B cell (primary cell): ENCODE data around the gene CCDC138. TPM values are rescaled to one million over a fixed set of nuclear protein-coding genes. Genes with fewer than 3 reads are reported as not detected.

Source experiments
- ATAC-seq: fragments of 200-7000 bp; cut with Tn5 transposase; one replicate; pipeline ENCODE4 v1.10.0; 2021; ENCODE audit warnings: low read depth, mild to moderate bottlenecking, moderate number of reproducible peaks, moderate library complexity
- CTCF ChIA-PET: fragments of 350-600 bp; sonication (Branson Sonifier 250); formaldehyde crosslinking; loops from one replicate; lab custom pipeline; 2021; ENCODE audit warnings: antibody characterized with exemption, inconsistent platforms; lab: Charles Lee
- POLR2A ChIA-PET: fragments of 350-600 bp; sonication (Branson Sonifier 250); formaldehyde crosslinking; loops from one replicate; lab custom pipeline; 2021; ENCODE audit warnings: antibody characterized with exemption; lab: Charles Lee
- DNase-seq: peaks from one replicate; pipeline ENCODE4 v3.0.0; 2013
- H2AFZ ChIP-seq: 2 replicates; pipeline ENCODE4 v1.6.1; 2012; ENCODE audit warnings: mild to moderate bottlenecking, low read depth, low read length; ENCODE audit not compliant: insufficient read depth, poor library complexity, severe bottlenecking
- H3K27ac ChIP-seq, 2 donors: 1 replicate in 1 of 2; 2 replicates in 1 of 2; pipeline ENCODE4 v1.5.1; 2012 to 2013; ENCODE audit warnings: low read length in 2 of 2, mild to moderate bottlenecking in 2 of 2, moderate library complexity in 1 of 2
- H3K27me3 ChIP-seq, 4 experiments: fragments of 200-600 bp in 1 of 4; sonication (generic) in 1 of 4; replicated peaks in 1 of 4; 1 replicate in 2 of 4; 2 replicates in 2 of 4; pipeline versions ENCODE4 v1.6.1 to v1.7.0; 2013 to 2016; ENCODE audit warnings: low read length in 3 of 4, mild to moderate bottlenecking in 2 of 4, mixed read lengths in 1 of 4, moderate library complexity in 1 of 4; ENCODE audit not compliant: insufficient read depth in 4 of 4, control insufficient read depth in 3 of 4; ENCODE audit errors: control extremely low read depth in 1 of 4
- H3K36me3 ChIP-seq, 2 experiments: replicated peaks in 1 of 2; 1 replicate in 1 of 2; 2 replicates in 1 of 2; pipeline versions ENCODE4 v1.6.1 to v1.7.1; 2013; ENCODE audit warnings: low read length in 1 of 2; ENCODE audit not compliant: insufficient read depth in 2 of 2, control insufficient read depth in 1 of 2; ENCODE audit errors: control extremely low read depth in 1 of 2, extremely low read depth in 1 of 2
- H3K4me1 ChIP-seq, 2 donors: fragments of 200-600 bp in 1 of 2; sonication (generic) in 1 of 2; 1 replicate in 1 of 2; 2 replicates in 1 of 2; pipeline versions ENCODE4 v1.5.1 to v1.6.1; 2013 to 2017; ENCODE audit warnings: low read length in 2 of 2; ENCODE audit not compliant: control insufficient read depth in 2 of 2, insufficient read depth in 2 of 2
- H3K4me2 ChIP-seq: replicated peaks from 2 replicates; pipeline ENCODE3; 2012; ENCODE audit warnings: mild to moderate bottlenecking, low read depth, low read length; ENCODE audit not compliant: poor library complexity, severe bottlenecking
- H3K4me3 ChIP-seq, 5 experiments: fragments of 200-600 bp in 1 of 5; sonication (generic) in 1 of 5; 1 replicate in 3 of 5; 2 replicates in 2 of 5; pipeline versions ENCODE4 v1.5.1 to v1.7.0; 2011 to 2016; ENCODE audit warnings: low read length in 4 of 5, mild to moderate bottlenecking in 4 of 5, low read depth in 2 of 5, control low read depth in 1 of 5, moderate library complexity in 1 of 5; ENCODE audit not compliant: insufficient read depth in 1 of 5; ENCODE audit errors: control extremely low read depth in 1 of 5, extremely low read depth in 1 of 5
- H3K79me2 ChIP-seq: fragments of 200-600 bp; sonication (generic); one replicate; pipeline ENCODE4 v1.6.0; 2016; ENCODE audit warnings: low read length; ENCODE audit not compliant: control insufficient read depth, insufficient read depth
- H3K9ac ChIP-seq: fragments of 200-600 bp; sonication (generic); 2 replicates; pipeline ENCODE4 v1.6.1; 2017; ENCODE audit warnings: mild to moderate bottlenecking, low read length, moderate library complexity
- H3K9me3 ChIP-seq, 3 donors: one replicate each; pipeline versions ENCODE4 v1.6.1 to v1.7.1; 2013; ENCODE audit warnings: low read length in 2 of 3; ENCODE audit not compliant: control insufficient read depth in 2 of 3, insufficient read depth in 1 of 3; ENCODE audit errors: control extremely low read depth in 1 of 3
- H4K20me1 ChIP-seq: 2 replicates; pipeline ENCODE4 v1.6.0; 2012; ENCODE audit warnings: mild to moderate bottlenecking, low read length; ENCODE audit not compliant: insufficient read depth, control insufficient read depth, poor library complexity, severe bottlenecking
- H3K27ac Mint-ChIP-seq: one replicate; pipeline ENCODE4 v1.8.0; 2021; ENCODE audit warnings: mixed read lengths
- H3K27me3 Mint-ChIP-seq: one replicate; pipeline ENCODE4 v1.8.0; 2021; ENCODE audit warnings: mixed read lengths
- H3K4me1 Mint-ChIP-seq: one replicate; pipeline ENCODE4 v1.8.0; 2021; ENCODE audit warnings: mixed read lengths
- H3K4me3 Mint-ChIP-seq: one replicate; pipeline ENCODE4 v1.8.0; 2021; ENCODE audit warnings: mixed read lengths
- H3K9me3 Mint-ChIP-seq: one replicate; pipeline ENCODE4 v1.8.0; 2022; ENCODE audit warnings: mixed read lengths; ENCODE audit not compliant: insufficient read depth
- EZH2 ChIP-seq: IDR thresholded peaks from 2 replicates; pipeline ENCODE4 v1.6.1; 2012; ENCODE audit warnings: borderline replicate concordance, low read depth, mild to moderate bottlenecking, moderate library complexity, low read length; ENCODE audit not compliant: insufficient read depth, poor library complexity, severe bottlenecking
- WGBS: methylation state at CpG from one replicate; pipeline ENCODE4 v1.1.5; 2013; ENCODE audit warnings: missing lambda C conversion rate; ENCODE audit not compliant: insufficient coverage; 5-methylcytosine and 5-hydroxymethylcytosine counted together
- intact Hi-C: fragments of 100-400 bp; cut with micrococcal nuclease; formaldehyde crosslinking; loops from one replicate; pipeline ENCODE4 v1.10.0; 2022
- polyA plus RNA-seq: library from polyadenylated mRNA; depleted of rRNA; stranded (reverse); fragments of >200 nt; gene quantifications from 2 replicates; pipeline ENCODE4 v1.2.3, GENCODE V29; 2012
- total RNA-seq, 2 donors: library from RNA; stranded (reverse); fragments of 120-200 nt in 1 of 2; gene quantifications; 1 replicate in 1 of 2; 2 replicates in 1 of 2; pipeline versions ENCODE4 v1.2.3 to v1.2.4, GENCODE V29; 2013 to 2022
- TF ChIP-seq, protein P1 (sequence below): fragments of 200-600 bp; IDR thresholded peaks from one replicate; pipeline ENCODE4 v1.8.0; 2022; ENCODE audit warnings: antibody characterized with exemption, mild to moderate bottlenecking

The CCDC138 gene
- total and polyA plus RNA-seq, 2 donors (not counting 1 experiment from before 2014, with no cell fraction given) = 3.3 to 16.3 TPM

GRCh38 chr2:108845923-108846322 lies 59.4 kb downstream of the CCDC138 start:
- H3K4me1 Mint-ChIP-seq = no peaks in the 10 kb centered on the region
- ATAC-seq = no peak
- no peak for DNase-seq
- Histone ChIP-seq H3K9me3 (no peaks in the 10 kb centered on the region), H3K9ac (no peak overlapping the region), H3K36me3 (no peaks in the 10 kb centered on the region), H3K79me2 (no peaks in the 10 kb centered on the region), H3K4me3 (no peak overlapping the region), H3K27ac (no peak overlapping the region), H4K20me1 (no peaks in the 10 kb centered on the region), H3K4me1 (no peaks in the 10 kb centered on the region), H3K4me2 (no peak overlapping the region), H3K27me3 (no peaks in the 10 kb centered on the region), H2AFZ (no peak overlapping the region)
- H3K9me3 Mint-ChIP-seq = peaks cover 5% of the 10 kb centered on the region
- H3K4me3 Mint-ChIP-seq = no peak overlapping the region
- POLR2A ChIA-PET = no interaction called here
- TF ChIP-seq, protein P1, sequence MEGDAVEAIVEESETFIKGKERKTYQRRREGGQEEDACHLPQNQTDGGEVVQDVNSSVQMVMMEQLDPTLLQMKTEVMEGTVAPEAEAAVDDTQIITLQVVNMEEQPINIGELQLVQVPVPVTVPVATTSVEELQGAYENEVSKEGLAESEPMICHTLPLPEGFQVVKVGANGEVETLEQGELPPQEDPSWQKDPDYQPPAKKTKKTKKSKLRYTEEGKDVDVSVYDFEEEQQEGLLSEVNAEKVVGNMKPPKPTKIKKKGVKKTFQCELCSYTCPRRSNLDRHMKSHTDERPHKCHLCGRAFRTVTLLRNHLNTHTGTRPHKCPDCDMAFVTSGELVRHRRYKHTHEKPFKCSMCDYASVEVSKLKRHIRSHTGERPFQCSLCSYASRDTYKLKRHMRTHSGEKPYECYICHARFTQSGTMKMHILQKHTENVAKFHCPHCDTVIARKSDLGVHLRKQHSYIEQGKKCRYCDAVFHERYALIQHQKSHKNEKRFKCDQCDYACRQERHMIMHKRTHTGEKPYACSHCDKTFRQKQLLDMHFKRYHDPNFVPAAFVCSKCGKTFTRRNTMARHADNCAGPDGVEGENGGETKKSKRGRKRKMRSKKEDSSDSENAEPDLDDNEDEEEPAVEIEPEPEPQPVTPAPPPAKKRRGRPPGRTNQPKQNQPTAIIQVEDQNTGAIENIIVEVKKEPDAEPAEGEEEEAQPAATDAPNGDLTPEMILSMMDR = no peak
- no peak for TF ChIP-seq EZH2
- no peak overlapping the region for H3K27ac Mint-ChIP-seq
- intact Hi-C loops = no loop called here
- no peaks in the 10 kb centered on the region for H3K27me3 Mint-ChIP-seq
- CTCF ChIA-PET = no interaction called here

DNA sequence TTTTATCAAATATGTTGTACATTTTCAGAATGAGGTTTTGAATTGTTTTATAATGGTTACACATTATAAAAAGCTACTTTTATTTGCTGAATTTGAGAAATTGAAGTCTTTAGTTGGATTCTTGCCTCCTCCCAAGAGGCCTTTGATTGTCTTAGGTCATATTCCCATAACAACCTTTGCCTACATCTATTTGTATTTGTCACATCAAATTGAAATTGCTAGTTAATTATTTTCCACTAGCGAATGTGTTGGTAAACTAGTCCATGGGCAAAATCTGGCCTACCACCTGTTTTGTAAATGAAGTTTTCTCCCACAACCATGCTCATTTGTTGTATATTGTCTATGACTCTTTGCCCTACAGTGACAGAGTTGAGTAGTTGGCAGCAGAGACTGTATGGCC lies 60.4 kb downstream of the CCDC138 start:
- no CpG with 5 or more reads among the region's 1 CpG for WGBS
- Histone ChIP-seq H3K27ac (no peak overlapping the region), H3K4me2 (no peak overlapping the region), H3K4me3 (no peak overlapping the region), H3K27me3 (no peaks in the 10 kb centered on the region), H4K20me1 (no peaks in the 10 kb centered on the region), H3K4me1 (no peaks in the 10 kb centered on the region), H3K9ac (no peak overlapping the region), H2AFZ (no peak overlapping the region), H3K9me3 (no peaks in the 10 kb centered on the region), H3K36me3 (peaks cover 0 to 2% of the 10 kb centered on the region in 2 experiments), H3K79me2 (no peaks in the 10 kb centered on the region)
- ChIA-PET POLR2A (no interaction called here), CTCF (no interaction called here)
- ATAC-seq (no peak), DNase-seq (no peak)
- intact Hi-C loops = no loop called here
- no peak overlapping the region for H3K4me3 Mint-ChIP-seq
- no peaks in the 10 kb centered on the region for H3K27me3 Mint-ChIP-seq
- H3K9me3 Mint-ChIP-seq = no peaks in the 10 kb centered on the region
- TF ChIP-seq, protein P1 = no peak
- no peak for TF ChIP-seq EZH2
- no peak overlapping the region for H3K27ac Mint-ChIP-seq
- no peaks in the 10 kb centered on the region for H3K4me1 Mint-ChIP-seq
